ENCODE results near the gene COX7A1.
"Not testable (repeated sequence)": the region's sequence is repeated elsewhere in the genome, so short reads cannot be mapped to it uniquely, and the experiment has no call there.

The COX7A1 gene

GRCh38 chr19:36141039-36141927 lies 11.0 kb downstream of the COX7A1 start:
- TF ChIP-seq CTCF (conservative IDR thresholded peaks at IDR 0.05; ENCODE audit: low read length): no peak
- peak; percentile 75 for DNase-seq (ENCODE audit: low read depth)
- H3K4me3 ChIP-seq (ENCODE audit: low read length): peak overlapping the region; percentile 79

GRCh38 chr19:36140304-36141038 lies 11.8 kb downstream of the COX7A1 start:
- peak; percentile 41 for DNase-seq (ENCODE audit: low read depth)
- no peak for TF ChIP-seq CTCF (conservative IDR thresholded peaks at IDR 0.05; ENCODE audit: low read length)

DNA sequence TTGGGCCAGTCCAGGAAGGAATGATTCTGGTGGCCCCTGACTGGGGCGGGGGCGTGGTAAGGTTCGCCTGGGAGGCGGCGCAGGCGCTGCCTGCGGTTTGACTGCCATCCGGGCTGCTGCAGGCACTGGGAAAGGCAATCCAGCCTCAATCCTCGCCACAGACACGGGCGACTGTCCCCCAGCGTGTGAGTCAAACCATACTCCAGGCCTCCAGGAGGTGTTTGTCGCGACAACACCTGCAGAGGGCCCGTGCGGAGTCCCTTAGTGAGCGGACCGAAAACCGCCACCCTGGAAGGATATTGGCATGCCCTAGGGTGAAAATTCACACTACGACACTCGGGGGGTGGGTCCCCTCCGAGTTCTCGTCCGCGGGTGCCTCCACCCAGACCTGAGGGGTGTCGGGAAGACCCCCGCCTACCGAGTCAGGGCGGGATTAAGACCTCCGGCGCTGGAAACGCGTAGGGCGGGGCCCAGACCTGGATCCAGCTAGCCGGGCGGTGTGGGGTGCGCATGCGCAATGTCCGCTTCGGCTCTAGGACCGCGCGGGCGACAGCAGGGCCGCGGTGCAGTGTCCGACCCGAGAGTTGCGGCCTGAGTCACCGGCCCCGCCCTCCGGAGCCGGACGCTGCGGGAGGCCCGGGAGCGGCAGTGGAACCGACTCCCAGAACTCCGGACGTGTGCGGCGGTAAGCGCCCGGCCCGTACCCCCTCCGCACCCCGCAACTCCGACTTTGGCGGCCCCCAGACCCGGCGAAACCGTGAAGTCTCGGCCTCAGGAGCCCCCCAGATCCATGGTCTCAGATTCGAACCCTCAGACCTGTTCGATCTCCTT lies 12.6 kb downstream of the COX7A1 start, which contains the start of gene CAPNS1:
Gene CAPNS1, plus strand, starts transcription at position 594 of the 831 bp plus-strand sequence. CDS start 946 bp downstream, outside the sequence.
- DNase-seq (ENCODE audit: low read depth): peak; percentile 93
- peak within 1 kb of the TSS; percentile 79 for H3K4me3 ChIP-seq (ENCODE audit: low read length)
- peak; percentile 8; the same call in 1 of the 2 replicates for TF ChIP-seq CTCF (conservative IDR thresholded peaks at IDR 0.05; ENCODE audit: low read length)

More at GRCh38 chr19:36140304-36141038, 11.8 kb downstream of the COX7A1 start:
- H3K4me3 ChIP-seq (ENCODE audit: low read length): peak overlapping the region; percentile 79

DNA sequence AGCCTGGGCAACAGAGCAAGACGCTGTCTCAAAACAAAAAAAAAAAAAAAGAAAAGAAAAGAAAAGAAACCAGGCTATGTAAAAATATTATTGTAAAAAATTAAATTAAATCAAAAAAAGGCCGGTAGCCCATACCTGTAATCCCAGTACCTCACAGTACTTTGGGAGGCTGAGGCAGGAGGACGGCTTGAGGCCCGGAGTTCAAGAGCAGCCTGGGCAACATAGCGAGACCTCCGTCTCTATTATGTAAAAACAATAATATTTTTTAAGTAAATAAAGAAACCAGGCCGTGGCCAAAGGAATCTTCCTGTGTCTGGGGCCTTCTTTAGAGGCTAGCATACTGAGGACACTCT lies 13.2 kb downstream of the COX7A1 start:
- DNase-seq (ENCODE audit: low read depth): no peak
- peak overlapping the region; percentile 79 for H3K4me3 ChIP-seq (ENCODE audit: low read length)
- no peak for TF ChIP-seq CTCF (conservative IDR thresholded peaks at IDR 0.05; ENCODE audit: low read length)

DNA sequence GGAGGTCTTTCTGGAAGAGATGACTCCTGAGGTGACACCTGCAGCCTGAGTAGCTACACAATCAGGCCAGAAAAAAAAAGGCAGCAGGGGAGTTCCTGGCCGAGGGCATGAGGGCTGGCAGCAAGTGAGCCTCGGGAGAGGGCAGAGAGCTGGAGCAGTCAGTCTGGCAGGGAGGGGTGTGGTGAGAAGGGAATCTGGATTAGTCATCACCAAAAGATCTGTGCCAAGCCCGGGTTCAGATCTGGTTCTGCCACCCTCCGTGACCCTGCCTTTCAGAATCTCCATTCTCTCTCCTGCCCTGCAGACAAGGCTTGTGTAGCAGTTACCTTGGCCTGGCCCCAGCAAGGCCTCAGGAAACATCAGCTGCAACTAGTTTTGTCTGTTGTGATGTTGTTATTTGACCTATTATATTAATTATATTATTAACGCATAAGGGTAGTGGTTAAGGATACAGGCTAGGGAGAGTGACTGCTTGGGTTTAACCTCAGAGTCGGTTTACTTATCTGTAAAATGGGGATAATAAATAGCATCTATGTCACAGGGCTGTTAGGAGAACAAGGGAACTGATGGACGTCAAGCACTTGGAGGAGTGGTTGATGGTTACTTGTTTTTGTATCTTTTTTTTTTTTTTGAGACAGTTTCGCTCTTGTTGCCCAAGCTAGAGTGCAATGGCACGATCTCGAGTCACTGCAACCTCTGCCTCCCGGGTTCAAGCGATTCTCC lies 15.1 kb downstream of the COX7A1 start:
- peak; percentile 80 for DNase-seq (ENCODE audit: low read depth)
- no peak for TF ChIP-seq CTCF (conservative IDR thresholded peaks at IDR 0.05; ENCODE audit: low read length)
- no peak overlapping the region for H3K4me3 ChIP-seq (ENCODE audit: low read length)

GRCh38 chr19:36134867-36135266 lies 17.4 kb downstream of the COX7A1 start:
- not testable (repeated sequence) for H3K4me3 ChIP-seq (ENCODE audit: low read length); DNase-seq (ENCODE audit: low read depth)

- DNase-seq (ENCODE audit: low read depth); H3K4me3 ChIP-seq (ENCODE audit: low read length): not testable (repeated sequence)
Measured at GRCh38 chr19:36131221-36131620, 21.0 kb downstream of the COX7A1 start.

All from AG10803 (cell line).